T-helper 2 cell treated with Interferon-gamma antibody and Interleukin-4, amounts not matched to agents 5 μg/mL and 100 μg/mL, for 36 hours (primary cell): ENCODE results near the gene OLIG2.
A peak's percentile ranks its signal among the peaks of the same experiment; 100 is the strongest.

Experiments used
- DNase-seq: peaks from one replicate; pipeline ENCODE4 v3.0.0; 2021; ENCODE audit warnings: low spot score
- H3K27ac Mint-ChIP-seq: one replicate; pipeline ENCODE4 v1.8.0; 2021; ENCODE audit warnings: mild to moderate bottlenecking, mixed read lengths
- H3K27me3 Mint-ChIP-seq: one replicate; pipeline ENCODE4 v1.8.0; 2021; ENCODE audit warnings: low read depth, mixed read lengths
- H3K36me3 Mint-ChIP-seq: one replicate; pipeline ENCODE4 v1.8.0; 2021; ENCODE audit warnings: low read depth, mixed read lengths
- H3K4me1 Mint-ChIP-seq: one replicate; pipeline ENCODE4 v1.8.0; 2021; ENCODE audit warnings: low read depth, mixed read lengths
- H3K4me3 Mint-ChIP-seq: one replicate; pipeline ENCODE4 v1.8.0; 2022; ENCODE audit warnings: mild to moderate bottlenecking, moderate library complexity, mixed read lengths
- H3K9me3 Mint-ChIP-seq: one replicate; pipeline ENCODE4 v1.8.0; 2021; ENCODE audit warnings: mixed read lengths

Gene OLIG2

DNA sequence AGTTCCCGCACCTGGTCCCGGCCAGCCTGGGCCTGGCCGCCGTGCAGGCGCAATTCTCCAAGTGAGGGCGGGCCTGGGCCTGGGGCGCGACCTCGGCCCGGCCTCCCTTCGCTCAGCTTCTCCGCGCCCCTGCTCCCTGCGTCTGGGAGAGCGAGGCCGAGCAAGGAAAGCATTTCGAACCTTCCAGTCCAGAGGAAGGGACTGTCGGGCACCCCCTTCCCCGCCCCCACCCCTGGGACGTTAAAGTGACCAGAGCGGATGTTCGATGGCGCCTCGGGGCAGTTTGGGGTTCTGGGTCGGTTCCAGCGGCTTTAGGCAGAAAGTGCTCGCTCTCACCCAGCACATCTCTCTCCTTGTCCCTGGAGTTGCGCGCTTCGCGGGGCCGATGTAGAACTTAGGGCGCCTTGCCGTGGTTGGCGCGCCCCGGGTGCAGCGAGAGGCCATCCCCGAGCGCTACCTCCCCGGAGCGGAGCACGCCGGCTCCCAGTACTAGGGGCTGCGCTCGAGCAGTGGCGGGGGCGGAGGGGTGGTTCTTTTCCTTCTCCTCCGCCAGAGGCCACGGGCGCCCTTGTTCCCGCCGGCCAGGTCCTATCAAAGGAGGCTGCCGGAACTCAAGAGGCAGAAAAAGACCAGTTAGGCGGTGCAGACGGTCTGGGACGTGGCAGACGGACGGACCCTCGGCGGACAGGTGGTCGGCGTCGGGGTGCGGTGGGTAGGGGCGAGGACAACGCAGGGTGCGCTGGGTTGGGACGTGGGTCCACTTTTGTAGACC lies 45.4 kb downstream of the OLIG2 start:
- Mint-ChIP-seq H3K27me3 (peaks cover 80% of the 10 kb centered on the region), H3K36me3 (no peaks in the 10 kb centered on the region), H3K4me3 (peak overlapping the region; percentile 76)

DNA sequence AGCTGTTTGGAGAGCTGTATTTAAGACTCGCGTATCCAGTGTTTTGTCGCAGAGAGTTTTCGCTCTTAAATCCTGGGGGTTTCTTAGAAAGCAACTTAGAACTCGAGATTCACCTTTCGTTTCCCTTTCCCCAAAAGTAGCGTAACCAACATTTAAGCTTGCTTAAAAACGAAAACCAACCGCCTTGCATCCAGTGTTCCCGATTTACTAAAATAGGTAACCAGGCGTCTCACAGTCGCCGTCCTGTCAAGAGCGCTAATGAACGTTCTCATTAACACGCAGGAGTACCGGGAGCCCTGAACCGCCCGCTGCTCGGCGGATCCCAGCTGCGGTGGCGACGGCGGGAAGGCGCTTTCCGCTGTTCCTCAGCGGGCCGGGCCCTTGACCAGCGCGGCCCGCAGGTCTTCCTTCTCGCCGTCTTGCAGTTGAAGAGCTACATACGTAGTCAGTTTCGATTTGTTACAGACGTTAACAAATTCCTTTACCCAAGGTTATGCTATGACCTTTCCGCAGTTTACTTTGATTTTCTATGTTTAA lies 46.1 kb downstream of the OLIG2 start:
- peaks cover 79% of the 10 kb centered on the region for H3K27me3 Mint-ChIP-seq

More for the DNA sequence above, 45.4 kb downstream of the OLIG2 start:
- Mint-ChIP-seq H3K27ac (no peak overlapping the region), H3K9me3 (peaks cover 4% of the 10 kb centered on the region), H3K4me1 (peaks cover 6% of the 10 kb centered on the region)
- no peak for DNase-seq

DNA sequence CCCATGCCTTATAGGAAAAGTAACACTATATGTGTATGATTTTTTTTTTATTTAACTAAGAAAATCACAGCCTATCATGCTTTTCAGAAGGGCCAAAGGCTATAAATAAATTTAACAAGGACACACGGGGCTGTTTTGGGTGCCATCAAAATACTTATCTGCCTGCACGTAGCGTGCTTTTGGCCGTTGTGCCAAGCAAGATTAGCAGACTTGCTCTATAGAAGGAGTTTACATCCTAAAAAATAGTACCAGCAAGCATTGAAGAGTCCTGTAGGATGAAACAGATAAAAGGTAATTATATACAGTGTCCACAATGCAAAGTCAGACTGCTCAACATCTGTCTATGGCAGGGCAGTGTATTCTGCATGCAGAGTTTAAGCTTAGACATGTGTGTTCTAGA lies 47.9 kb downstream of the OLIG2 start:
- Mint-ChIP-seq H3K27ac (no peak overlapping the region), H3K9me3 (peaks cover 4% of the 10 kb centered on the region), H3K4me1 (peaks cover 6% of the 10 kb centered on the region), H3K27me3 (peaks cover 75% of the 10 kb centered on the region), H3K4me3 (no peak overlapping the region), H3K36me3 (no peaks in the 10 kb centered on the region)
- no peak for DNase-seq

More for the DNA sequence above, 46.1 kb downstream of the OLIG2 start:
- no peak for DNase-seq
- peaks cover 6% of the 10 kb centered on the region for H3K4me1 Mint-ChIP-seq
- H3K36me3 Mint-ChIP-seq, result no peaks in the 10 kb centered on the region
- H3K9me3 Mint-ChIP-seq, result peaks cover 4% of the 10 kb centered on the region
- H3K27ac Mint-ChIP-seq, result no peak overlapping the region
- H3K4me3 Mint-ChIP-seq, result peak overlapping the region; percentile 76

DNA sequence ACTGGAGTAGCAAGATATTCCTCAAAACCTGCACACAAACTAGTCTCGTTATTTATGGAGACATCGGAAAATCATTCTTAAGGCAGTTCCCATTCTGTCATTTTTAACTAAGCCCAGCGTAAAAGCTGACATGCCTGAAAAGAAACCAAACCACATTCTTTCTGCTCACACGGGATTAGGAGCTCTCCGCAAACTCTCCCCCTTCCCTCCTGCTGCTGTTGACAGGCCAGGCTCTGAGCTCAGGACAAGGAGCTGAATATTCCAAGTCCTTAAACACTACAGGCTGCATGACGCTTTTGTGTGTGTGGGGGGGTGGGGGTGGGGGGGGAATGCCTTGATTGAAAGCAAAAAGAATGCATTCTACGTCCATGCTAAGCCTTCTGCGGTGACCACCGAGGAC lies 49.4 kb downstream of the OLIG2 start:
- H3K27ac Mint-ChIP-seq, result no peak overlapping the region
- H3K36me3 Mint-ChIP-seq, result no peaks in the 10 kb centered on the region
- H3K9me3 Mint-ChIP-seq, result no peaks in the 10 kb centered on the region
- DNase-seq, result no peak
- peaks cover 70% of the 10 kb centered on the region for H3K27me3 Mint-ChIP-seq
- H3K4me3 Mint-ChIP-seq, result no peak overlapping the region
- H3K4me1 Mint-ChIP-seq, result peaks cover 12% of the 10 kb centered on the region

DNA sequence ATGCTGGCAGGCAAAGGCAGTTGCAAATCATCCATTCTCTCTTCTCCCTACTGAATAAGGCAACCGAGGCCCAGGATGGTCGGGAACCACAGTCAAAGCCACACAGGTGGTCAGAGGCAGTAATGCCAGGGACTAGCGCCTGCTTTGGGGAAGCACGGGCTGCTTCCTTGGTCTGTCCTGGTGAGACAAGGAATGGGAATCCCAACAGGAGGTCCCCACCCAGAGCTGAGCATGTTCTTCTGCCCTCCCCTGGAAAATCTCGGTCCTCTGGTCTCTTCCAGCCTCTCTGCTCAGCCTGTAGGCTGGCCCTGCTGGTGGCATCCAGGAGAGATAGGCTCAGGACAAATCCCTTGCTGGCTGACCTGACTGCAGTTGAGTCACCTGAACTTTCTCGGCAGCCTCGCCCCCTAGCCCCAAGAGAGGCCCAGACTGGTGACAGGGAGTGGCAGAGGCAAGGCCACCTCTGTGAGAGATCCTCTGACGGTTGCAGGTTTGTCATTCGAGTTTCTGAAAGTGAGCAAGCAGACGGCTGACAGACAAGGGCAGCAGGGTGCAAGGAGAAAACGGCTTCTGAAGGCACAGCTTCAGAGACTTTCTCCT lies 50.0 kb downstream of the OLIG2 start:
- DNase-seq, result no peak
- peaks cover 70% of the 10 kb centered on the region for H3K27me3 Mint-ChIP-seq
- H3K4me1 Mint-ChIP-seq, result peaks cover 12% of the 10 kb centered on the region
- no peak overlapping the region for H3K27ac Mint-ChIP-seq
- H3K4me3 Mint-ChIP-seq, result no peak overlapping the region
- no peaks in the 10 kb centered on the region for H3K9me3 Mint-ChIP-seq
- no peaks in the 10 kb centered on the region for H3K36me3 Mint-ChIP-seq

DNA sequence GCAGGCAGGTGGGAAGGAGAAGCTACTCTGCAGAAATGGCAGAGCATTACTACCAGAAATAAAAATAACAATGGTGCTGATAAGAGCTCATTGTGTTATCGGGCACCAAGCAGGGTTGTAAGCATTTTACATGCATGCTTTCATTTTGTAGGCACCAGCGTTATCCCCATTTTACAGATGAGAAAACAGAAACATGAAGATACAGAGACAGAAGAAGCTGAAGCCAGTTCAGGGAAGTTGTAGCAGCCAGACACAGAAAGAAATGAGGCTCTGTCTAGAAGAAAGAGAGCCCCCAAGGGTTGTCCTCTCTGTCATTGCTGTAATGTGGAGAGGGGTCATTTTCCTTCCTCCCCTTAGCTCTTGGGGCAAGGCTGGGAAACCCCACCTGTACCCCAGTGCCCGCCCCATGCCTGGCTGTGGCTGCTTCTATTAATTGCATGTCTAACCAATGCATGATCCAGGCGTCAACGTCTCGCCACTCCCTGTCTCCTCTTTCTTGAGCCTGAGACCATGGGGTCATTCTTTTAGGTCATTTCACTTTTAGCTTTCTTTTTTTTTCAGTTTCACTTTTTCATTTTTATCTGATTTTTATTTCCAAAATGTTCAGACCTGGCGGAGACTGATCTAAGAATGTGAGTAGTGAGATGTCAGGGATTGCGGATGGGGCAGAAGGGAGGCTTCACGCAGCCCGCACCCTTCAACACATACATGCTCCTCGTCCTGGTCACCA lies 51.0 kb downstream of the OLIG2 start:
- Mint-ChIP-seq H3K36me3 (no peaks in the 10 kb centered on the region), H3K4me1 (peaks cover 9% of the 10 kb centered on the region), H3K9me3 (no peaks in the 10 kb centered on the region), H3K4me3 (no peak overlapping the region), H3K27ac (no peak overlapping the region), H3K27me3 (peaks cover 61% of the 10 kb centered on the region)
- no peak for DNase-seq
